ENCODE measurements around the gene DLK2.
"Not testable (repeated sequence)": the region's sequence is repeated elsewhere in the genome, so short reads cannot be mapped to it uniquely, and the experiment has no call there.

The DLK2 gene

DNA sequence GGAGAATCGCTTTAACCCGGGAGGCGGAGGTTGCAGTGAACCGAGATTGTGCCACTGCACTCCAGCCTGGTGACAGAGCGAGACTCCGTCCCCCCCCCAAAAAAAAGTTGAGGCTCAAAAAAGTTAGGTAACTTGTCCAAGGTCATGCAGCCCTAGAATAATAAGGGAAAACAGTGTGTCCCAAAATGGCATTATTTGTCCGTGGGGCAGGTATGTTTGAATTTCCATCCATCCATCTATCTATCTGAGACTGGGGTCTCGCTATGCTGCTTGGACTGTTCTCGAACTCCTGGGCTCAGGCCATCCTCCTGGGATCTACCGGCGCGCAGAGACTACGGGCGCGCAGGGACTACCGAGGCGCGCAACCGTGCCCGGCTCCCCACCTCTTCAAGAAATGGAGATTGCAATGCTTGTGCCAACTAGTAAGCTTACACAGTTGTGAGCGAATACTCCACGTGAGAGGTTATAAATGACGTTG is 28.4 kb downstream of the DLK2 start:
- DNase-seq (ENCODE audit: low read depth in 2 of 2): no peak

- DNase-seq (ENCODE audit: low read depth in 2 of 2): not testable (repeated sequence)
Observed at GRCh38 chr6:43425083-43425482, 30.3 kb downstream of the DLK2 start.

- DNase-seq (ENCODE audit: low read depth in 2 of 2): no peak
Observed at GRCh38 chr6:43421831-43422230, 33.5 kb downstream of the DLK2 start.

DNA sequence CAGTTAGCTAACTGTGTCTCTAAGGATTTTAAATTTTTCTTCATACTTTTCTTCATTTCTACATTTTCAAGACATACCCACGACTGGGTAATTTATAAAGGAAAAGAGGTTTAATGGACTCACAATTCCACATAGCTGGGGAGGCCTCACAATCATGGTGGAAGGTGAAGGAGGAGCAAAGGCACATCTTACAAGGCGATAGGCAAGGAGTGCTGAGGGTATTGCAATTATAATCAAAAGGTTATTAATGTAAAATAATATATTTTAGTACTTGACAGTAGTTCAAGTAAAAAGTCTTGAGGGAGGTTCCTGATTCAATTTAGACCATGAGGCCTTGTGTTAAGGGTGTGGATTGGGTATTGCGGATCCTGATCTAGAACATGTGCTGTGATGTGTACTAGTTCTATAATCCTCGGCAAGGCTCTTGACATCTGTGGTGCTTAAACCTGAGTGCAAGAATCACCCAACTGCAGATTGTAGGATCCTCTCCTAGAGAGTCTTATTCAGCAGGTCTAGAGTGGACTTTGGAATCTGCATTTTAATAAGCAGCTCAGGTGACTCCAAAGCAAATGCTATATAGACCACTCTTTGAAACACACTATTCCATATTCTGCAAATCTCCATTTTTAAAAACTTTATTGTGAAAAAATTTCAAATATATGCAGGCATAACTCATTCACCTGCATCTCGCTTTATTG is 35.2 kb downstream of the DLK2 start:
- DNase-seq (ENCODE audit: low read depth in 2 of 2): no peak

GRCh38 chr6:43416935-43417334 is 38.4 kb downstream of the DLK2 start:
- DNase-seq (ENCODE audit: low read depth in 2 of 2): no peak

- not testable (repeated sequence) for DNase-seq (ENCODE audit: low read depth in 2 of 2)
Observed at GRCh38 chr6:43415275-43415674, 40.1 kb downstream of the DLK2 start.

GRCh38 chr6:43413002-43413401 is 42.3 kb downstream of the DLK2 start:
- DNase-seq (ENCODE audit: low read depth in 2 of 2): no peak

DNA sequence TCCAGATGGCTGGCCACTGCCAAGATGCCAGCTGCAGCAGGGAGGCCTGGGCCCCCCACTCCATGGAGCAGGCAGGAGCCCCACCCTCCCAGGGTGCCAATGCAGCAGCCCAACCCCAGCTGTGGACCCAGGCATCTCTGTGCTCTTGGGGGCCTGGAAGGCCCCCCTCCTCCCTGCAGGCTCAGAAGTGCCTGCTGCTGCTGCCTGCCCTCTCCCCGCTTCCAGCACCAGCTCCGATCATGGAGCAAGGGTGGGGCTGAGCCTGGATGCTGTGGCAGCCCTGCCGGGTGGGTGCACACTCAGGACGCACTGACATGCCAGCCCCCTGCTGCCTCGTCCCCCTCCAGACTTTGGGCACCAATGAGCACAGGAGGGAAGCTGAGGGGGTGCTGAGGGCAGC is 42.8 kb downstream of the DLK2 start:
- no peak for DNase-seq (ENCODE audit: low read depth in 2 of 2)

GRCh38 chr6:43410776-43411175 is 44.6 kb downstream of the DLK2 start:
- DNase-seq (ENCODE audit: low read depth in 2 of 2): not testable (repeated sequence)

- no peak for DNase-seq (ENCODE audit: low read depth in 2 of 2)
Observed at GRCh38 chr6:43408259-43408658, 47.1 kb downstream of the DLK2 start.

DNA sequence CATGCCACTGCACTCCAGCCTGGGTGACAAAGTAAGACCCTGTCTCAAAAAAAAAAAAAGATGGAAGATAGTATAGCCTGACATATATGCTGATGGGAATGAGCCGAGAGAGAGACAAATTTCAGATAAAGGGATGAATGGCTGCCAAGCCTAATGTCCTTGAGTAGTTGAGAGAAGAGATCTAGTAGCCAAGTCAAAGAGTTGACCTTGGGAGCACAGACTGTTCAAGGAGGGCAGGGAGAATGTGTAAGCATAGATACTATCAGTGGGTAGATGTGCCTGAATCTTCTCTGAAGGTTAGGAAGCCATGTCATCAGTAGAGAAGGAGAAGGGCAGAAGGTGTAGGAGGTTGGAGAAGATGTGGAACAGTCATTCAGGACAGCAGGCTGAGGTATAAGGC is 48.1 kb downstream of the DLK2 start:
- DNase-seq (ENCODE audit: low read depth in 2 of 2): no peak

DNA sequence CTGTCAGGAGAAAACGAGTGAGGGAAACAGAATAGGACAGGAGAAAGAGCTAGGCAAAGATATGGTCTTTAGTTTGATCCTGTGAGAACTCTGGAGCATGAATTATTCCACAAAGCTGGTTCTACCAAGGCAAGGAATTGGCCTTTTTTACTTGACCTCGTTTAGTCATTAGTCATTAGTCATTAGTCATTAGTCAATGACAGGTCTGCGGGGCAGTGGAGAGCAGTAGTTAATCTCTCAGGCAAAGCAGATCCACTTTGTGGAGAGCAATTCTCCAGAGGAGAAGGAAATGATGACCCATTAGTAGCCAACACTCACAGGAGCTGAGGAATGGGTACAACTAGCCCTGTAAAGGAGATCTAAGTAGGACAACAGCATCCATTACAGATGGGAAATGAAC is 50.0 kb downstream of the DLK2 start:
- DNase-seq (ENCODE audit: low read depth in 2 of 2): no peak

GRCh38 chr6:43402820-43403219 is 52.5 kb downstream of the DLK2 start:
- DNase-seq (ENCODE audit: low read depth in 2 of 2): no peak

- no peak for DNase-seq (ENCODE audit: low read depth in 2 of 2)
Observed at GRCh38 chr6:43401730-43402129, 53.6 kb downstream of the DLK2 start.
